Myocyte (in vitro differentiated cells): Measurements from ENCODE around the gene CCDC91. TPM values are rescaled to one million over a fixed set of nuclear protein-coding genes. Genes with fewer than 3 reads are reported as not detected.
"Not testable (repeated sequence)": the region's sequence is repeated elsewhere in the genome, so short reads cannot be mapped to it uniquely, and the experiment has no call there.

Experiments used
- DNase-seq: peaks from one replicate; pipeline ENCODE4 v3.0.0-alpha.2; 2012; ENCODE audit warnings: low read depth
- total RNA-seq: library from RNA; depleted of rRNA; stranded (reverse); fragments of >200 nt; gene quantifications from 2 replicates; pipeline ENCODE4 v1.2.3, GENCODE V29; 2014

The CCDC91 gene
- total RNA-seq, 1 donor from 2014 or later: 17.5 TPM

- DNase-seq: no peak
Observed at GRCh38 chr12:28184375-28184774, 5.9 kb upstream of the CCDC91 start.

DNA sequence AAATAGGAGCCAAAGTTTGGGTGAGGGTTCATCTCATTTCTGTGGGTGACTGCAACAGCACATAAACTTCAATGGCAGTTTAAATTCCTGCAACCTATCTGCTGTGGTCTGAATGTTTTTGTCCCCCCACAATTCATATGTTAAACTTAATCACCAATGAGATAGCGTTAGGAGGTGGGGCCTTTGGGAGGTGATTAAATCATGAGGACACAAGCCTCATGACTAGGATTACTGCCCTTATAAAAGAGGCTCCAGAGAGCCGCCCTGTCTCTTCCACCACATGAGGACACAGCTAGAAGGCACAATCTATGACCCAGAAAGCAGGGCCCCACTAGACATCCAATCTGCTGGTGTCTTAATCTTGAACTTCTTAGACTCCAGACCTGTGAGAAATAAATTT lies 3.8 kb upstream of the CCDC91 start:
- no peak for DNase-seq

- DNase-seq: no peak
Observed at GRCh38 chr12:28189784-28190320, 404 bp upstream of the CCDC91 start.

- peak; percentile 76 for DNase-seq
Observed at GRCh38 chr12:28191051-28192048, 1.1 kb downstream of the CCDC91 start.

DNA sequence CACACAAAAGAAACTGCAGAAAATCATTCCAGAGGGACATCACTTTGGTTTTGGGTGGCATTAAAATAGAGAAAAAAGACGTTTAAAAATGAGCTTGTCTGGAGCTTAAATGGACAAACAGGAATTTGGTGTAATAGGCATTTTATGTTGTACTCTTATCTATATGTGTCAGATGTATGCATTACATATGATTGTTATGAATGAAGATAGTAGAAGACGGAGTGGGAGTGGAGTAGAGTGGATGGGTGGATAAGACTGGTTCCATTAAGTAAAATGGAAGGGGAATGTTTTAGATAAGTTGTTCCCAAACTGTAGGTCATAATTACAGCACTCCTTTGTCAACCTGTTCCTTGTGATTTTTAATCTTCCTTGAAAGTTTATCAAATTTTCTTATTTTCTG lies 1.9 kb downstream of the CCDC91 start:
- DNase-seq: no peak

DNA sequence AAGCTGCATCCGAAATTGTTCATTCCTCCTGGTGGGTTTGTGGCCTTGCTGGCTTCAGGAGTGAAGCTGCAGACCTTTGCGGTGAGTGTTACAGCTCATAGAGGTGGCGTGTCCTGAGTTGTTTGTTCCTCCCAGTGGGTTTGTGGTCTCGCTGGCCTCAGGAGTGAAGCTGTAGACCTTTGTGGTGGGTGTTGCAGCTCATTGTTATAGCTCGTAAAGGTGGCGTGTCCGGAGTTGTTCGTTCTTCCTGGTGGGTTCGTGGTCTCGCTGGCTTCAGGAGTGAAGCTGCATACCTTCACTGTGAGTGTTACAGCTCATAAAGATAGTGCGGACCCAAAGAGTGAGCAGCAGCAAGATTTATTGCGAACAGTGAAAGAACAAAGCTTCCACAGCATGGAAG lies 4.4 kb downstream of the CCDC91 start:
- DNase-seq: not testable (repeated sequence)

- DNase-seq: not testable (repeated sequence)
Observed at GRCh38 chr12:28201136-28201535, 10.9 kb downstream of the CCDC91 start.

DNA sequence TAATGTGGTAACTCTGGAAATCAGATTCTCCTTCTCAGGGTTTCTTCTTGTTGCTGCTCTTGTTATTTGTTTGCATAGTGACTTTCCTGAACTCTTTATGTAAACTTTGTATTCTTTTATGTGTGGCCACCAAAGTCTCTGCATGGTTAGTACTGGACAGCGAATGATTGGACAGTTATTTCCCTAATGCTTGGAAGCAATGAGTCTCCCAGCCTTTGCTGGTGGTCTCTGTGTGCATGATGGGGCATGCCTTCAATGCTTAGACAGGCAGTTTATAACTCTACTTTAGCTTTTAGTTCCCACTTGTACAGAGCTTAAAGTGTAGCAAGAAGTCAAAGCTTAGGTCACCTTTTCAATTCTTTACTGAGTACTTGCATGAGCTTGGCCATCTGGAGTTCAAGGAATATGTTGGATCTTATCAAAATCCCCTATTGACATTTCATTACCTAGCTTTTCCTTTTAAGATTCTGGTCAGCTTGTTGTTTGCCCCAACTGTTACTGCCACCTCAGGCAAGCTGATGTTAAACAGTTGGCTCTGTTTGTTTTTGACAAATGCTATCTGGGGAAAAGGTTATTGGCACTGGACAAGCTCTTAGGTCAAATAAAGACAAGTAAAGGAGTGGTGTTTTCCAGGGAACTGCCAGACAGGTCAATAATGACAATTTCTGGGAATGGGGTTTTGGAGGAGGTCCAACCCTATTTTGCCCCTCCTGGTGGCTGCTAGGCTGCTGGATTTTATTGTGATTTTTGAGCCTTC lies 12.3 kb downstream of the CCDC91 start:
- no peak for DNase-seq

- no peak for DNase-seq
Observed at GRCh38 chr12:28209782-28210181, 19.5 kb downstream of the CCDC91 start.

DNA sequence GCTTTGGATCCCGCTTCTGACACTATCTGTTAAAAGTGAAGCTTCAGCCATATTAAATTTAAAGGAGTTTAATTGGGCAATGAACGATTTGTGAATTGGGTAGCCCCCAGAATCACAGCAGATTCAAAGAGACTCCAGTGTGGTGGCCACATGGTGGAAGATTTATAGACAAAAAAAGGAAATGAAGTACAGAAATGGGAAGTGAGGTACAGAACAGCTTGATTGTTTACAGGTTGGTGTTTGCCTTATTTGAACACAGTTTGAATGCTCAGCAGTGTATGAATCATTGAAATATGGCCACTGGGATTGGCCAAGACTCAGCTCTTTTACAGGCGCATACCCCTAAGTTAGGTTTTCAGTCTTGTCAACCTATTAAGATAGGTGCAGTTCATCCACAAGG lies 21.9 kb downstream of the CCDC91 start:
- no peak for DNase-seq

- no peak for DNase-seq
Observed at GRCh38 chr12:28215021-28215420, 24.8 kb downstream of the CCDC91 start.

GRCh38 chr12:28216016-28216415 lies 25.8 kb downstream of the CCDC91 start:
- DNase-seq: no peak

DNA sequence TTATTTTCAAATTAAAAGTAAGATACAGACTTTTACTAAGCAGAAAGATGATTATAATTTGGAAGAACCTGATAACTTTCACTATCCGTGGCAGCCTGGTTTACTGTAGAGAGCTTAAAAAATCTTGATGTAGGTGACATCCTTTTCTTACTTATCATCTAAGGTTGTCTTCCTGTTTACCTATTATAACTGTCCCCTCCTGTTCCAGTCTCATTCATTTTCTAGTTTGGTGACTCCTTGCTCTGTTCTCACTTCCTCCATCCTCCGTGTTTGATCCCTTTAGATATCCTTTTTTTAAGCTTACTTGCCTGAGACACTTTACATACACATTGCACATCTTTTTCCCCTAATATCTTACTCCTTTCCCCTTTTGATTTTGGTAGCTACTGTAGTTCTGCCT lies 27.5 kb downstream of the CCDC91 start:
- DNase-seq: no peak

DNA sequence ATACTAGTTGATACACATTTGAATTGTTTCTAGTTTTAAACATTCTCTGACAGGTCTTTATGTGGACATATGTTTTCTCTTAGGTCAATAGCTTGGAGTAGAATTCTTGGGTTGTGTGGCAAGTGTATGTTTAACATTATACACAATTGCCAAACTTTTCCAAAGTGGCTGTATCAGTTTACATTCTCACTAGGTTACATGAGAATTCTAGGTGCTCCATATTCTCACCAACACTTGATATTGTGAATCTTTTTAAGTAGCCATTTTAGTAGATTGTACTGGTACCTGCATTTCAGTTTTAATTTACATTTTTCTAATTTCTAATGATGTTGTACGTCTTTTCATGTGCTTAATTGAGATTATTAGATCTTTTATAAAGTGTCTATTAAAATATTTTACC lies 28.6 kb downstream of the CCDC91 start:
- DNase-seq: no peak

DNA sequence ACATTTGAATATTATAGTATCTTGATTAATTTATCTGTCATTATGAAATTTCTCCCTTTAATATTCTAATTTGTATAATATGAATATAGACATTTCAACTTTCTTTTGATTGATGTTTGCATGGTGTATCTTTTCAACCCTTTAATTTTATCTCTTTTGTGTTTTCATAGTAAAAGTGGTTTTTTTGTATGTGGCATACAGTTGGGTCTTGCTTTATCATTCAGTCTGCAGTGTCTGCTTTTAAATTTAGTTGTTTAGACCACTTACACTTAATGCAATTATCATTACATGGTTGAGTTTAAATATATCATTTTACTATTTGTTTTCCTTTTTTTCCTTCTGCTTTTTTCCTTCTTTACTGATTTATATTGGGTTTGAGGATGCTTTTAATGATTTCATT lies 29.6 kb downstream of the CCDC91 start:
- no peak for DNase-seq

GRCh38 chr12:28222081-28222700 lies 31.9 kb downstream of the CCDC91 start:
- no peak for DNase-seq

- no peak for DNase-seq
Observed at GRCh38 chr12:28223025-28223554, 32.8 kb downstream of the CCDC91 start.

DNA sequence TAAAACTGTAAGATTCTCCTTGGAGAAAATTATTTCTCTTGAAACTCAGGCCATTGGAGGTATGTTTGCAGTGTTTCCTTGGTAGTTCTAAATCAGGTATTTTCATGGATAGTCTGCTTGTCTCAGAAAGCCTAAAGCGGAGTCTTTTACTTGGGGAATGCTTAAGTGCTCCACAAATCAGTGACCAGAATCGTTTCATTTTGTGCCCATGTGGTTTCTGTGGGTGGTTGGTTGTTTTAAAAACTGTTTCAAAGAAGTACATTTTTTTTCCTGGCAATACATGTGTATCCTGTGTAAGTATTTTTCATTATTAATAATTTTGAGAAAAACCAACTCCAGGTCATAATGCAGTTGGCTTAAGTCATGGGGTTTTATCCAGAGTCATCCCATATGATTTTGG lies 33.6 kb downstream of the CCDC91 start:
- no peak for DNase-seq

GRCh38 chr12:28226705-28227104 lies 36.4 kb downstream of the CCDC91 start:
- no peak for DNase-seq

DNA sequence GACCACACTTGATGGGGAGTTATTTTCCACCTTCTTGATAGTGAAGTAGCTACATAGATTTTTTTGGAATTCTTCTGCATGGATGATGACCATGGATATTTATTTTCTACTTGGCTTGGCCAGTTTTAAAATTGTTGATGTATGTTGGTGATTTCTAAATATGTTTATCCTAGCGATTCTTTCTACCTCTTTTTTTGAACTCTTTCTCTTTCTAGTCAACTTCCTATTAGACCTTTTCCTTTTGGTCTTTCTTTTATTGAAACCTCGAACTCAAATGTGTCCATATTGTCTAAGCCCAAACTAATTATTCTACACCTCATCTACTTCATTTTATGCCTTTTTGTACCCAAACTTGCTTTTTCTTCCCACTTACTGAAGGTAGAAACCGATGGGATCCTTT lies 37.0 kb downstream of the CCDC91 start:
- DNase-seq: no peak

- DNase-seq: no peak
Observed at GRCh38 chr12:28231248-28231647, 41.0 kb downstream of the CCDC91 start.
